ENCODE data around the gene MGAT3. TPM values are rescaled to one million over a fixed set of nuclear protein-coding genes. Genes with fewer than 3 reads are reported as not detected.

Gene MGAT3
- total RNA-seq, 4 donors from 2014 or later: 0.45 to 1.6 (median 0.90) TPM

- intact Hi-C loops (cut with DNase I): no loop called here
- TF ChIP-seq POLR2A (IDR thresholded peaks at IDR 0.05) (no peak), CTCF (IDR thresholded peaks at IDR 0.05) (no peak)
- DNase-seq: no peak
- Histone ChIP-seq H3K27me3 (no peaks in the 10 kb centered on the region), H3K4me3 (replicated peaks in 1 of 3) (no peak overlapping the region), H3K4me1 (peaks cover 14 to 28% of the 10 kb centered on the region in 2 donors), H3K27ac (peak overlapping the region in 2 of 3 donors; percentile 17 to 65), H3K36me3 (no peaks in the 10 kb centered on the region), H3K9me3 (no peaks in the 10 kb centered on the region)
- 60 to 75% methylated on average over 10 to 16 of the region's 16 CpGs for WGBS, 2 donors
Observed at GRCh38 chr22:39470451-39471291, 13.9 kb downstream of the MGAT3 start.

GRCh38 chr22:39471381-39472141, 14.7 kb downstream of the MGAT3 start:
- intact Hi-C loops (cut with DNase I): no loop called here
- peaks cover 14 to 28% of the 10 kb centered on the region in 2 donors for H3K4me1 ChIP-seq
- H3K4me3 ChIP-seq (replicated peaks in 1 of 3): no peak overlapping the region
- H3K36me3 ChIP-seq: no peaks in the 10 kb centered on the region
- H3K27me3 ChIP-seq: no peaks in the 10 kb centered on the region
- WGBS, 2 donors: 31 to 35% methylated on average over 13 of the region's 13 CpGs
- no peaks in the 10 kb centered on the region for H3K9me3 ChIP-seq
- no peak for TF ChIP-seq POLR2A (IDR thresholded peaks at IDR 0.05)
- no peak for TF ChIP-seq CTCF (IDR thresholded peaks at IDR 0.05)
- no peak for DNase-seq
- H3K27ac ChIP-seq: peak overlapping the region in 1 of 3 donors; percentile 65

GRCh38 chr22:39472570-39473556, 16.1 kb downstream of the MGAT3 start:
- no peak overlapping the region for H3K4me3 ChIP-seq (replicated peaks in 1 of 3)
- TF ChIP-seq POLR2A (IDR thresholded peaks at IDR 0.05) (no peak), CTCF (IDR thresholded peaks at IDR 0.05) (no peak)
- 78 to 85% methylated on average over 17 to 19 of the region's 19 CpGs for WGBS, 2 donors
- H3K27ac ChIP-seq: peak overlapping the region in 1 of 3 donors; percentile 65
- DNase-seq: peak in 1 of 2 donors; percentile 17
- intact Hi-C loops (cut with DNase I): no loop called here
- H3K27me3 ChIP-seq: no peaks in the 10 kb centered on the region
- no peaks in the 10 kb centered on the region for H3K9me3 ChIP-seq
- H3K4me1 ChIP-seq: peaks cover 14 to 28% of the 10 kb centered on the region in 2 donors
- no peaks in the 10 kb centered on the region for H3K36me3 ChIP-seq

GRCh38 chr22:39473851-39474250, 17.0 kb downstream of the MGAT3 start:
- H3K27me3 ChIP-seq: no peaks in the 10 kb centered on the region
- 93 to 94% methylated on average over 3 to 4 of the region's 5 CpGs for WGBS, 2 donors
- no peak for DNase-seq
- no peak overlapping the region for H3K4me3 ChIP-seq (replicated peaks in 1 of 3)
- H3K9me3 ChIP-seq: no peaks in the 10 kb centered on the region
- intact Hi-C loops (cut with DNase I): no loop called here
- peaks cover 14 to 28% of the 10 kb centered on the region in 2 donors for H3K4me1 ChIP-seq
- H3K27ac ChIP-seq: no peak overlapping the region
- no peak for TF ChIP-seq POLR2A (IDR thresholded peaks at IDR 0.05)
- no peak for TF ChIP-seq CTCF (IDR thresholded peaks at IDR 0.05)
- H3K36me3 ChIP-seq: no peaks in the 10 kb centered on the region

Data from thyroid gland (tissue), 4 donors.